Spleen (tissue), 11 donors: ENCODE data around the gene ALKBH4. TPM values are rescaled to one million over a fixed set of nuclear protein-coding genes. Genes with fewer than 3 reads are reported as not detected.

ENCODE experiments used
- DNase-seq: peaks from one replicate; pipeline ENCODE4 v3.0.0-alpha.2; 2020
- H3K27ac ChIP-seq, 8 donors: fragments of 200-600 bp; sonication (generic) in 7 of 8; 1 replicate in 4 of 8; 2 replicates in 4 of 8; pipeline versions ENCODE4 v1.5.0 to v1.8.0; 2016 to 2021; ENCODE audit warnings: inconsistent platforms in 4 of 8, mild to moderate bottlenecking in 4 of 8, moderate library complexity in 1 of 8
- H3K27me3 ChIP-seq, 7 donors: fragments of 200-600 bp; sonication (generic) in 6 of 7; replicated peaks in 1 of 7; 1 replicate in 4 of 7; 2 replicates in 3 of 7; pipeline versions ENCODE4 v1.5.0 to v1.8.0; 2016 to 2021; ENCODE audit warnings: inconsistent platforms in 3 of 7, mild to moderate bottlenecking in 1 of 7
- H3K36me3 ChIP-seq, 6 donors: fragments of 200-600 bp; sonication (generic) in 5 of 6; 1 replicate in 4 of 6; 2 replicates in 2 of 6; pipeline versions ENCODE4 v1.5.0 to v1.8.0; 2016 to 2021; ENCODE audit warnings: inconsistent platforms in 2 of 6
- H3K4me1 ChIP-seq, 6 donors: fragments of 200-600 bp; sonication (generic) in 5 of 6; 1 replicate in 3 of 6; 2 replicates in 3 of 6; pipeline versions ENCODE4 v1.5.0 to v1.8.0; 2016 to 2021; ENCODE audit warnings: inconsistent platforms in 3 of 6
- H3K4me3 ChIP-seq, 8 donors: fragments of 200-600 bp; sonication (generic) in 7 of 8; 1 replicate in 4 of 8; 2 replicates in 4 of 8; pipeline versions ENCODE4 v1.5.0 to v1.8.0; 2016 to 2021; ENCODE audit warnings: inconsistent platforms in 4 of 8, mild to moderate bottlenecking in 4 of 8, moderate library complexity in 2 of 8
- H3K9me3 ChIP-seq, 8 donors: fragments of 200-600 bp; sonication (generic) in 7 of 8; 1 replicate in 4 of 8; 2 replicates in 4 of 8; pipeline versions ENCODE4 v1.5.0 to v1.8.0; 2016 to 2021; ENCODE audit warnings: inconsistent platforms in 4 of 8
- POLR2A ChIP-seq, 3 donors: fragments of 450-650 bp; IDR thresholded peaks; one replicate each; pipeline ENCODE4 v1.5.1; 2017; ENCODE audit warnings: antibody characterized with exemption in 3 of 3, mild to moderate bottlenecking in 1 of 3
- POLR2AphosphoS5 ChIP-seq, 3 donors: sonication (generic); formaldehyde crosslinking; IDR thresholded peaks; one replicate each; pipeline ENCODE4 v1.5.1; 2017; ENCODE audit warnings: antibody characterized with exemption in 3 of 3
- WGBS, 5 donors: extraction: QIAGEN DNeasy Blood & Tissue Kit in 3 of 5; methylation state at CpG; one replicate each; pipeline versions ENCODE4 v1.1.5 to v1.1.7; 2013 to 2018; 5-methylcytosine and 5-hydroxymethylcytosine counted together
- intact Hi-C: fragments of 100-400 bp; cut with DNase I; formaldehyde crosslinking; loops from one replicate; pipeline ENCODE4 v1.15.0; 2023; ENCODE audit warnings: low total_unique reads
- polyA plus RNA-seq, 3 donors: library from polyadenylated mRNA; stranded (reverse); fragments of 200-250 nt; gene quantifications; one replicate each; pipeline ENCODE4 v1.2.1, GENCODE V29; 2013
- total RNA-seq, 7 donors: library from RNA; depleted of rRNA in 3 of 7; stranded (reverse); fragments of >200 nt in 3 of 7; fragmentation: NEBNext Ultra II Directional in 4 of 7; extraction: Animal tissue kit (Norgen Biotek cat#: 25700) in 4 of 7; gene quantifications; one replicate each; pipeline versions ENCODE4 v1.1.0 to v1.2.1, GENCODE V29; 2016 to 2021
- TF ChIP-seq, protein P1 (sequence below), 11 experiments: fragments of 200-600 bp in 7 of 11; fragments of 450-650 bp in 4 of 11; sonication (generic) in 4 of 11; IDR thresholded peaks in 8 of 11; conservative IDR thresholded peaks in 3 of 11; 1 replicate in 7 of 11; 2 replicates in 4 of 11; pipeline versions ENCODE4 v1.4.0 to v1.8.0; 2016 to 2021; ENCODE audit warnings: antibody characterized with exemption in 11 of 11, inconsistent platforms in 4 of 11, mild to moderate bottlenecking in 1 of 11
- donor health status: healthy with polysubstance abuse.
- donor health status: DM: no; HTN: no; CAD: no; lungs with moderate emphysema.
- donor health status: DM: no; HTN: no; CAD: no.
- donor health status: Bipolar disorder and iron deficiency.
- donor health status: healthy.
- donor health status: DM: no; HTN: no; CAD: no.
- donor health status: DM: yes; HTN: yes; CAD: no.

ALKBH4 gene
- total and polyA plus RNA-seq, 10 donors, result 9.0 to 15.1 (median 10.6) TPM

DNA sequence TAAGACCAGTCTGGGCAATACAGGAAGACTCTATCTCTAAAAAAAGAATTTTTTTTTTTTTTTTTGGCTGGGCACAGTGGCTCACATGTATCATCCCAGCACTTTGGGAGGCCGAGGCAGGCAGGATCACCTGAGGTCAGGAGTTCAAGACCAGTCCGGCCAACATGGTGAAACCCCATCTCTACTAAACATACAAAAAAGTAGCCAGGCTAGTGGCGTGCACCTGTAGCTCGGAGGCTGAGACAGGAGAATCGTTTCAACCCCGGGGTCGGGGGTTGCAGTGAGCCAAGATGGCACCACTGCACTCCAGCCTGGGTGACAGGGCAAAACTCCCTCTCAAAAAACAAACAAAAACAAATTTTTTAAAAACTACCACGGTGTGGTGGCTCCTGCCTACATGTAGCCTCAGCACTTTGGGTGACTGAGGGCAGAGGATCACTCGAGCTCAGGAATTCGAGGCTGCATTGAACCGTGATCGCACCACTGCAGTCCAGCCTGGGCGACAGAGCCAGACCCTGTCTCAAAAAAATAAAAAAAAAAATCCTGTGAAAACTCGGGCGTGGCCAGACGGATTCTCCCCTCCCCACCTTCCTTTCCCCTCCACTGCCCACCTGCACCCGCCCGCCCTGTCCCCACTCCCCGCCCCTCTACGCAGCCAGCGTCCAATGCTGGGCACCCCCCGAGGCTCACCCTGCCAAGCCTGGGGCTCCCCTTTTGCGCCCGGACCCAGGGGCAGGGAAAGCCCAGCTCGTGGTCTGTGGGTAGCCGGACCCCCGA is 32.0 kb downstream of the ALKBH4 start:
- peak overlapping the region; percentile 16 to 98 (median 92) for H3K4me3 ChIP-seq
- no peak for DNase-seq
- WGBS, 5 donors, result 31 to 41% (median 37%) methylated on average over 22 to 27 of the region's 27 CpGs
- peaks cover 0 to 23% (median 15%) of the 10 kb centered on the region in 6 donors for H3K36me3 ChIP-seq
- H3K27me3 ChIP-seq, result no peaks in the 10 kb centered on the region
- H3K9me3 ChIP-seq, result no peaks in the 10 kb centered on the region
- peaks cover 30 to 96% (median 75%) of the 10 kb centered on the region in 6 donors for H3K4me1 ChIP-seq
- intact Hi-C loops, result no loop called here
- no peak for TF ChIP-seq POLR2AphosphoS5 (IDR thresholded peaks at IDR 0.05)
- TF ChIP-seq, protein P1, sequence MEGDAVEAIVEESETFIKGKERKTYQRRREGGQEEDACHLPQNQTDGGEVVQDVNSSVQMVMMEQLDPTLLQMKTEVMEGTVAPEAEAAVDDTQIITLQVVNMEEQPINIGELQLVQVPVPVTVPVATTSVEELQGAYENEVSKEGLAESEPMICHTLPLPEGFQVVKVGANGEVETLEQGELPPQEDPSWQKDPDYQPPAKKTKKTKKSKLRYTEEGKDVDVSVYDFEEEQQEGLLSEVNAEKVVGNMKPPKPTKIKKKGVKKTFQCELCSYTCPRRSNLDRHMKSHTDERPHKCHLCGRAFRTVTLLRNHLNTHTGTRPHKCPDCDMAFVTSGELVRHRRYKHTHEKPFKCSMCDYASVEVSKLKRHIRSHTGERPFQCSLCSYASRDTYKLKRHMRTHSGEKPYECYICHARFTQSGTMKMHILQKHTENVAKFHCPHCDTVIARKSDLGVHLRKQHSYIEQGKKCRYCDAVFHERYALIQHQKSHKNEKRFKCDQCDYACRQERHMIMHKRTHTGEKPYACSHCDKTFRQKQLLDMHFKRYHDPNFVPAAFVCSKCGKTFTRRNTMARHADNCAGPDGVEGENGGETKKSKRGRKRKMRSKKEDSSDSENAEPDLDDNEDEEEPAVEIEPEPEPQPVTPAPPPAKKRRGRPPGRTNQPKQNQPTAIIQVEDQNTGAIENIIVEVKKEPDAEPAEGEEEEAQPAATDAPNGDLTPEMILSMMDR (IDR thresholded peaks at IDR 0.05 in 8 of 11, conservative IDR thresholded peaks at IDR 0.05 in 3 of 11), result no peak
- TF ChIP-seq POLR2A (IDR thresholded peaks at IDR 0.05), result no peak
- peak overlapping the region; percentile 82 to 99 (median 98) for H3K27ac ChIP-seq

DNA sequence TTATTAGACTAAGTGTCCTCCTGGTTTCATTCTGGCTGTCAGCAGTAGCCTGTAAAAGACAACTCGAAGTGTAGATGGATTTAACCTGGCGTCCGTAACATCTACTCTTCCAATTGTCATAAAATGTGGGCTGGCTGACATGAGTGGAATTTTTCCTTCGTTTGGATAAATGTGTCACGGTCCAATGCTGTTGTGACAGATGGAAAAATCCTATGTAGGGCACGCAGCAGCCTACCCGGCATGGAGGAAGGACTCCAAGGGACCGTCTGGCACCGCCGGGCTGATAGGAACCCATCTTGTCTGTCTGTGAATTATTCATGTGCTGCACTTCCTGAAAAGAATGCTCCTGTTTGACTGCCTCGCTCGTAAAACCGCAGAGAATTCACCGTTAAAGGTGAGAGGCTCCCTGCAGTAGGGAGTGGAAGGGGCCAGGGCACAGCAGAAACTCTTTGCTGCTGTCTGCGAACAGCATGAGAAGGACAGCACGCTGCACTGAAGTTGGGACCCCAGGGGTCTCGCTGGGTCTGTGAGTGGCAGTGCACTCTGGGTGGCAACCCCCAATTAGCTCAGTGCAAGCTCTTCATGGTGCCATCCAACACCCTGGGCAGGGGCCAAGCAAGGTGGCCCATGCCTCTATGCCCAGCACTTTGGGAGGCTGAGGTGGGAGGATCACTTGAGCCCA is 32.9 kb downstream of the ALKBH4 start:
- Histone ChIP-seq H3K36me3 (peaks cover 0 to 23% (median 8%) of the 10 kb centered on the region in 6 donors), H3K4me1 (peaks cover 37 to 96% (median 83%) of the 10 kb centered on the region in 6 donors), H3K27ac (peak overlapping the region; percentile 82 to 99 (median 98)), H3K27me3 (no peaks in the 10 kb centered on the region), H3K9me3 (no peaks in the 10 kb centered on the region), H3K4me3 (peak overlapping the region in 1 of 8 donors; percentile 98)
- peak; percentile 86 for DNase-seq
- 32 to 36% (median 33%) methylated on average over 14 to 17 of the region's 17 CpGs for WGBS, 5 donors
- TF ChIP-seq, protein P1 (IDR thresholded peaks at IDR 0.05 in 8 of 11, conservative IDR thresholded peaks at IDR 0.05 in 3 of 11), result no peak
- TF ChIP-seq POLR2A (IDR thresholded peaks at IDR 0.05) (no peak), POLR2AphosphoS5 (IDR thresholded peaks at IDR 0.05) (peak; percentile 59 to 69 (median 61))
- intact Hi-C loops, result no loop called here

DNA sequence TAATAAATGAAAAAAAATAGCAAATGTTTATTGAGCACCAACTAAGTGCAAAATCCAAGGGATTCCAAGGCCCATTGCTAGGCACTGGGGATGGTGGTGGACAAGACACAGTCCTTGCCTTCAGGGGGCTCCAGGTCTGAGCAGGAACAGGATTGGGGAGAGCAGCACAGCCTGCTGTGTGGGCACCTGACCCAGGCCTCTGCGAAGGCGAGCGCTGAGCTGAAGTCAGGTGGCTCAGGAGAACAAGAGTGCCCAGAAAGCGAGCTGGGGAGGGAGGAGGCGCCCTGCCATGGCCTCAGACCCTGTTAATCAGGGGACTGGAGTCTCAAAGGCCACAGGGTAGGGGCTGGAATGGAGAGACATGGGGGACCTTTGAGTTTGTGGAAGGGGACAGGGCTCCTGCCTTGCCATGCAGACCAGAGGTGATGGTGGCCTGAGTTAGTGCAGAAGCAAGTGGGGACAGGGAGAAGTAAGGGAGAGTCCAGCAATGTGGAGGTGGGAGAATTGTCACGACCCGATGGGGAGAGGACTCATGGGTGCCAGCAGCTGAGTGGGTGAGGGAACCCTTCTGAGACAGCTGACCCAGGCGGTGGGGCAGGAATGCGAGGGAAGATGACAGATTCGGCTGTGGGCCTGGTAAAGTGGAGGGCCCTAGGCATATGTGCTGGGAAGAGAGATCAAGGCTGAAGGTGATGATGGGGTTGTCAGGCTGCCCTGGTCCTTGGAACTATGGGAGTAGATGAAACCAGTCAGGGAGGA is 35.3 kb downstream of the ALKBH4 start:
- Histone ChIP-seq H3K9me3 (no peaks in the 10 kb centered on the region), H3K27ac (peak overlapping the region; percentile 38 to 99 (median 98)), H3K27me3 (no peaks in the 10 kb centered on the region), H3K4me1 (peaks cover 51 to 96% (median 85%) of the 10 kb centered on the region in 6 donors), H3K36me3 (peaks cover 0 to 32% (median 6%) of the 10 kb centered on the region in 6 donors), H3K4me3 (peak overlapping the region in 1 of 8 donors; percentile 98)
- no peak for DNase-seq
- intact Hi-C loops, result no loop called here
- TF ChIP-seq, protein P1 (IDR thresholded peaks at IDR 0.05 in 8 of 11, conservative IDR thresholded peaks at IDR 0.05 in 3 of 11), result no peak
- TF ChIP-seq POLR2A (IDR thresholded peaks at IDR 0.05) (no peak), POLR2AphosphoS5 (IDR thresholded peaks at IDR 0.05) (peak in 2 of 3 donors; percentile 17 to 53)
- WGBS, 5 donors, result 93 to 96% (median 95%) methylated on average over 10 of the region's 10 CpGs
